Ureter (tissue), 1 donor: ENCODE results near the gene MAPK8IP3. TPM values are rescaled to one million over a fixed set of nuclear protein-coding genes. Genes with fewer than 3 reads are reported as not detected.

Experiments
- DNase-seq: peaks from one replicate; pipeline ENCODE4 v3.0.0-alpha.2; 2020; ENCODE audit warnings: low spot score
- total RNA-seq: library from RNA; stranded (reverse); gene quantifications from one replicate; pipeline ENCODE4 v1.2.4, GENCODE V29; 2023
- donor health status: DM: yes; HTN: yes; CAD: no.

Gene MAPK8IP3
- total RNA-seq, 1 donor from 2014 or later, result 112 TPM

- DNase-seq, result no peak
Measured at GRCh38 chr16:1809281-1809801, 103.3 kb downstream of the MAPK8IP3 start.

GRCh38 chr16:1810106-1810505 lies 104.1 kb downstream of the MAPK8IP3 start:
- no peak for DNase-seq

GRCh38 chr16:1810536-1810935 lies 104.5 kb downstream of the MAPK8IP3 start:
- DNase-seq, result no peak

DNA sequence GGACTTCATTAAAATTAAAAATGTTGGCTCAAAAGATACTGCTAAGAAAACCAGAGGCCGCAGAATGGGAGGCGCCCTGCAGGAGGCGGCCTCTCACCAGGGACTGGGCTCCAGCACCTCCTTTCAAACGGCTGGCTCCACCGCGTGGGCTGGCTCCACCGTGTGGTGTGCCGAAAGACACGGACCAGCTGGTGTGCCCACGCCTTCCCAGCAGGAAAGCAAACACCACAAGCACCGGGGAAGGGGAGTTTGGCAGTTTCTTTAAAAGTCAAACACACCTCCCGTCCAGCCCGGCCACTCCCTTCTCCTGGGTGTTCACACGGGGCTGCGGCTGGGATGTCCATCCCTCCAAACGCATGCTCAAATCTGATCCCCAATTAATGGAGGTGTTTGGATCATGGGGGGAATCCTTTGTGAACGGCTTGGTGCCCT lies 106.8 kb downstream of the MAPK8IP3 start:
- no peak for DNase-seq

GRCh38 chr16:1815461-1815860 lies 109.5 kb downstream of the MAPK8IP3 start:
- DNase-seq, result no peak

DNA sequence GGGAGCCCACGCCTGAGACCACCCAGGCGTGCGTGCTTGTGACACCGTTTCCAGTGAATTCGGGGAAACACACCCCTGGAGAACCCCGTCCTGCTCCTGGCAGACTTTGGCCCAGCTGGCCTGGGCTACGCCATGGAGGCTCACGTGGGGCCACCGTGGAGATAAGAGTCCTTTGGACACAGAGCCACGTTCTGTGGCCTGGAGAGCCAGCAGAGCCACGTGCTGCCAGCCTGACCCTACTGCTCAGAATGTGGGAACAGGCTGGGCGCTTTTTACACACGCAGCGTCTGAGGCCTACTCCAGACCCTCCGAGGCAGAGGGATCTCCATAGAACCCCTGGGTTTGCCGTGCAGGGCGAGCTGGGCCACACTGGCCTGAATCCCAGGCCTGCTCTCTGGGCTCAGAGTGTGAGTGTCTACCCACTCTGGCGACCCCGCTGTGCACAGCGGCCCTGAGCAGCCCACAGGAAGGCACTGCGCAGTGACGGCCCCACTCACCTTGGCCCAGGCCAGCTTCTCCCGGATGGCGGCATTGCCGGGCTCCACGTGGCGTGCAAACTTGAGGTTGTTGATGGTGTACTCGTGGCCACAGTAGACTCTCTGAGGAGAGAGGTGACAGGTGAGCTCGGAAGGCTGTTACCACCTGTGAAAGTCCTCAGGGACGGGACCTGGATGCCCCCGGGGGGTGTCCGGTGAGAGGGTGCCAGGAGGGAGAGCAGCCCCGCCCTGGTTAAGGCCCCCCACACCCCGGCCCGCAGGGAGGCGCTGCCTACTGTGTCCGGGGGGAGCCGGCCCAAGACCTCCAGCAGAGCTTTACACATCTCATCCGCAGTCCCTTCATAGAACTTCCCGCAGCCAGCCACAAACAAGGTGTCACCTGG lies 110.6 kb downstream of the MAPK8IP3 start:
- DNase-seq, result no peak

DNA sequence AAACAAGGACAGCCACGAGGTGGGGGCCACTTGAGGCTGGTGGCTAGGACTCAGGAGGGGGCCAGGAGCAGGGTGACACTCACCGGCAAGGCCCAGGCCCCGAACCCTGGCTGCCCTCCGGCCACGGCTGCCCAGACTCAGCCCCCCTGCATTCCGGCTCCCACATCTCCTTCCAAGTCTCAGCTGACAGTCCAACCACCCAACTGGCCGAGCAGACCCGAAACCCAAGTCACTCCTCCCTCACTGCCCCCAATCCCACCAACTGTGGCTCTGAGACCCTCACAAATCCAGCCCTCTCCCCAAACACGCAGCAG lies 111.2 kb downstream of the MAPK8IP3 start:
- DNase-seq, result no peak

GRCh38 chr16:1817716-1818115 lies 111.7 kb downstream of the MAPK8IP3 start:
- no peak for DNase-seq

- no peak for DNase-seq
Measured at GRCh38 chr16:1818204-1818872, 112.3 kb downstream of the MAPK8IP3 start.

- DNase-seq, result no peak
Measured at GRCh38 chr16:1818873-1819525, 113.0 kb downstream of the MAPK8IP3 start.

- DNase-seq, result no peak
Measured at GRCh38 chr16:1819611-1820010, 113.6 kb downstream of the MAPK8IP3 start.

Other genes with a start within 250 kb of the MAPK8IP3 start
- gene CLCN7, start 231.2 kb upstream of the MAPK8IP3 start, total RNA-seq, result 77.5 TPM
- gene PTX4, start 217.3 kb upstream of the MAPK8IP3 start, total RNA-seq, result 0.34 TPM
- 58.7 TPM for gene TELO2, start 212.8 kb upstream of the MAPK8IP3 start, total RNA-seq
- gene TMEM204, start 172.5 kb upstream of the MAPK8IP3 start, total RNA-seq, result 32.8 TPM
- 35.1 TPM for gene IFT140, start 94.1 kb upstream of the MAPK8IP3 start, total RNA-seq
- gene CRAMP1, start 93.8 kb upstream of the MAPK8IP3 start, total RNA-seq, result 31.4 TPM
- 108 TPM for gene JPT2, start 27.9 kb upstream of the MAPK8IP3 start, total RNA-seq
- gene NME3, start 65.3 kb downstream of the MAPK8IP3 start, total RNA-seq, result 79.7 TPM
- gene EME2, start 66.6 kb downstream of the MAPK8IP3 start, total RNA-seq, result 49.7 TPM
- 78.6 TPM for gene MRPS34, start 66.9 kb downstream of the MAPK8IP3 start, total RNA-seq
- 39.2 TPM for gene SPSB3, start 76.4 kb downstream of the MAPK8IP3 start, total RNA-seq
- gene NUBP2, start 76.8 kb downstream of the MAPK8IP3 start, total RNA-seq, result 48.9 TPM
- not detected for gene IGFALS, start 87.5 kb downstream of the MAPK8IP3 start, total RNA-seq
- gene HAGH, start 120.6 kb downstream of the MAPK8IP3 start, total RNA-seq, result 37.5 TPM
- 29.3 TPM for gene FAHD1, start 121.0 kb downstream of the MAPK8IP3 start, total RNA-seq
- not detected for gene MEIOB, start 166.0 kb downstream of the MAPK8IP3 start, total RNA-seq
- gene HS3ST6, start 212.2 kb downstream of the MAPK8IP3 start, total RNA-seq, result 12.9 TPM
- gene MSRB1, start 237.0 kb downstream of the MAPK8IP3 start, total RNA-seq, result 27.2 TPM
- not detected for gene RPL3L, start 248.5 kb downstream of the MAPK8IP3 start, total RNA-seq